Frontal cortex (tissue), 4 donors: Measurements from ENCODE around the gene MIOS. TPM values are rescaled to one million over a fixed set of nuclear protein-coding genes. Genes with fewer than 3 reads are reported as not detected.
"Not testable (repeated sequence)": the region's sequence is repeated elsewhere in the genome, so short reads cannot be mapped to it uniquely, and the experiment has no call there.

Source experiments
- DNase-seq, 2 donors: peaks; one replicate each; pipeline ENCODE4 v3.0.0; 2012; ENCODE audit warnings: low spot score in 2 of 2
- FAIRE-seq: peaks from 2 replicates; lab custom pipeline; 2012; peaks lifted over from hg19 to GRCh38; lab: Jason Lieb, UNC
- total RNA-seq: library from RNA; depleted of rRNA; stranded (reverse); fragments of >200 nt; gene quantifications from one replicate; pipeline ENCODE4 v1.2.3, GENCODE V29; 2014
- donor health status: control.
- donor health status: control.
- donor health status: control.

MIOS gene
- total RNA-seq, 1 donor from 2014 or later: 72.2 TPM

- DNase-seq (no peak), FAIRE-seq (no peak)
Observed at GRCh38 chr7:7553386-7553785, 13.3 kb upstream of the MIOS start.

DNA sequence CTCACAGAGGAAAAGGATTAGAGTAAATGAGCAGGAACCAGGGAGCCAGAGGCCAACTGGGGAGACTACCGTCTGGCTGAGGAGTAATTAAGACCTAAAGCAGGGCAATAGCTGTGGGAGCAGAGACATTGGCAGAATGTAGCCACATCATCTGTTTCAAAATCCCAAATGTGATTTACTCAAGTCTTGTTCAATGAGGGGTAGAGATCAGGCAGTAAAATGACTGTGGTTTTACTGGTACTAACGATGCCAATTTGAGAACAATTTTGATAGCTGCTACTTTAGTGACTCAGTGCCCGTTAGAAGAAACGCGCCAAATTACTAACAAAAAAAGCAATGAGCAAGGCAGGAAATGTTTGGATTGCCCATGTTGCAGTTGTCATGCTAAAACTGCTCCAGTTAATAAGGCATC is 12.7 kb upstream of the MIOS start:
- no peak for DNase-seq
- no peak for FAIRE-seq

DNA sequence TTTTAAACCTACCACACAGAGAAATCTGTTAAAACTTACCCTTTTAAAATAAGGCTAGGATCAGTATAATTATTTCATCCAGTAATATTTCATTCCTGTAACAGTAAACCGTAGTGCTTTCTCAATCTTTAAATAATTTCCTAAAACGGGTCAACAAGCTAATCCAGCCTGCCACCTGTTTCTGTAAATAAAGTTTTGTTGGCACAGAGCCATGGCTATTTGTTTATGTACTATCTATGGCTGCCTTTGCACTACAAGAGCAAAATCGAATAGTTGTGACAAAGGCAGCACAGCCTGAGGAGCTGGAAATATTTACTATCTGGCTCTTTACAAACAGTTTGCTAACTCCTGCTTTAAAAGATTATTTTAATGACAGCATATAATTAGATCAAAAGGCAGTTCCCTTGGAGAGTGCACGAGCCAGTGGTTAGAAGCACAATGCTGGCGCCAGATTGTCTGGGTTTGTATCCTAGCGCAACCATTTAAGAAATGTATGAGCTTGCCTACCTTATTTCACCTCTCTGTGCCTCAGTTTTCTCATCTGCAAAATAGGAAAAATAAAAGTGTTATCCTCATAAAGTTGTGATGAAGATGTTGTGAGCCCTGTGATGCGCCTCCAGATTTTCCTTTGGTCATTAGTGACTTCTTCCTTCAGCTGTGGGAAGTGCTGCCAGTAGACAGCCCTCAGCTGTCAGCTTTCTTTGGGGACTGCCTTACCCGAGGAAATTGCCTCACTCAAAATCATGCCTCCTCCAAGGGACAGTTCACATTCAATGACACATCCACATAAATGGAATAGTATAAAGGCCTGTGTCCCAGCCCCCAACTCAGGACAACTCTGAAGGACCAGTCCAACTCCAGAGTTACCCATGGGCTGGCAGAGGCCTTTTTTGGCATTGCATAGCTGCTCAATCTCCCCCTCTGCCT is 11.8 kb upstream of the MIOS start:
- DNase-seq (no peak), FAIRE-seq (no peak)

GRCh38 chr7:7556852-7557251 is 9.8 kb upstream of the MIOS start:
- FAIRE-seq: no peak
- no peak for DNase-seq

DNA sequence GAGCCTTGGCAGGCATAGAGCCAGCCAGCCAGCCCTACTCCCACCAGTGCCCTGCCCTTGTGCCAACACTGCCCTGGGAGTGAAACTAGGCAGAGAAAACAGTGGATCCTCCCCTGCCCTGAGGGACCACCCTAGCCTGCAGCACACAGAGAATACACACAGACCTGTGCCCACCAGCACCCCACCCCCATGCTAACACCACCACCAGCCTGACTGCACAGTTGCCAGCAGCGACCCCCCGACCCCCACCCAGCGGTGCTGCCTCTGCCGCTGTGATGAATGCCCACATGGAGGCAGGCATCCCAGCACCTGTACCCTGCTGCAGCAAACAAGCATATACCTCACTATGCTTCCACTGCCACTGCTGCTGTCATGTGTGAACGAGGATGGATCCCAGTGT is 9.4 kb upstream of the MIOS start:
- DNase-seq (no peak), FAIRE-seq (no peak)

- not testable (repeated sequence) for FAIRE-seq, DNase-seq
Observed at GRCh38 chr7:7561591-7561990, 5.1 kb upstream of the MIOS start.

DNA sequence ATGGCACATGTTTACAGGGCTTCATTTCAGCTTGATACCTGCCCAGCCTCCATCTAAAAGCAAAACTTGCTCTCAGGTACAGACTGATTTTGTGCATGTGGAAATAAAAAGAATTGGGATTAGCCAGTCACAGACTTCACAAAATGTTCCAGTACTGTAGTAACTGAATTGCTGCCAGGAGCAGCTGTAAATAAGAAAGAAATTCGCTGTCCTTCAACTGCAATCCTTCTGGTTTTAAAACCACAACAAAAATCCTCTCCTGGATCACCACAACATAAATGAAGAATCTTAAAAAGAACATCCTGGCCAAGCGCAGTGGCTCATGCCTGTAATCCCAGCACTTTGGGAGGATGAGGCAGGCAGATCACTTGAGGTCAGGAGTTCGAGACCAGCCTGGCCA is 3.9 kb upstream of the MIOS start:
- no peak for FAIRE-seq

DNA sequence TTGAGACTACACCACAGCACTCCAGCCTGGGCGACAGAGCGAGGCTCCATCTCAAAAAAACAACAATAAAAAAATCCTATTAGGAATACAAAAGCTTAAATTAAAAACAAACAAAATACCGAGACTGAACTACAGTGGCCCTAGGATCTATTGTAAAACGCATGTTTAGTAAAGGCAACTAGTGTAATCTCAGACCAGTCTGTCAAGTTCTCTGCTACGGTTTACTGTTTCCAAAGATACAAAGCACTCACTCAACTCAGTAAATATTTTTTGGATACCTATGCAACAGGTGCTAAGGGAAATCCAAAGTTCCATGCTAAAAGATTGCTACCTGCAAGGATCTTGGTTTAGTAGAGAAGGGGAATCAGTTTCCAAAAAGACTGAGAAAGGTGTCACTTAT is 3.4 kb upstream of the MIOS start:
- DNase-seq: no peak
- FAIRE-seq: no peak

More for the DNA sequence above, 3.9 kb upstream of the MIOS start:
- DNase-seq: no peak

- FAIRE-seq (no peak), DNase-seq (no peak)
Observed at GRCh38 chr7:7563813-7564212, 2.9 kb upstream of the MIOS start.

DNA sequence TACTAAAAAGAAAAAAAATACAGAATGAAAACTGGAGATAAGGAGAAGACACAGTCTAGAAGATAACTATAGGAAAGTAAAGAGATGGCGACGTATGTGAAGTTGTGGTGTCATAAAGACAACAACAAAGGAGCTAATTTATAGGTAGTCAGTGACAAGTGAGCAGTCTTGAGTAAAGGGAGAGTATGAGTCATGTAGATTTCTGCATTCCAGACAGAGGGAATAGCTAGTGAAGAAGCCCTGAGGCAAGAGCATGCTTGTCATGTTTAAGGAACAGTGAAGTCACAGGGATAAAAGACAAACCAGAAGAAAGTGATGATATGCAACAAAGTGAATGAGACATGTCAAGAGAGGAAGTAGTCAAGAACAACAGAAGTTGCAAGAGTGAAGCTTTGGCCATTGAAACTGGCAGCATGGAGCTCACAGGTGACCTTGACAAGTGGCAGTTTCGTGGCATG is 2.3 kb upstream of the MIOS start:
- FAIRE-seq: no peak
- no peak for DNase-seq

- DNase-seq: no peak
- FAIRE-seq: no peak
Observed at GRCh38 chr7:7565018-7565680, 1.5 kb upstream of the MIOS start.

GRCh38 chr7:7565746-7566650 is 686 bp upstream of the MIOS start:
- DNase-seq (peak in 1 of 2 donors; percentile 30), FAIRE-seq (no peak)

DNA sequence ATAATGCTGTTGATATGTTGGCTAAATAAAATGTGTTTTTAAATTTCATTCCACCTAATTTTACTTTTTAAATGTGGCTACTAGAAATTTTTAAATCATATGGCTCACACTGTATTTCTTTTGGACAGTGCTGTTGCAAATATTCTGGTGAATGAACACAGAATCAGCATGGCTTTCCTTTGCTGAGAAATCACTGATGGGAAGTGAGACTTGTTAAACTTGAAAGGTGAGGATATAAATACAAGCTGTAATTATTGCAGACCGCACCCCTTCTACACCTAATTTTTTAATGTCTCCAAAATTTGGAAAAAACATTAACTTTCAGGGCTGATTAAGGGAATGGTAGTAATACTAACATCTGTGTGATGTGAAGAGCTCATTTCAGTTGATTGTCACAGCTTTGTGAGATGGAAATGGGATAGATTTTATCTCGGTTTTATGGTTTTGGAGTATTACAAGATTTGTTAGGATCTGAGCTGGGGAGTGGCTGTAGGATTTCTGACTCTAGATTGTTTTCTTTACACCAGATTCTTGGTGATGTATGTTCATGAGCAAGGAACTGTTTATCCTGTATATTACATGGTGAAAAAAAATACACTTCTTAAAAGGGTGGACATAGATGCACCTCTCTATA is 1.3 kb downstream of the MIOS start:
- FAIRE-seq (no peak), DNase-seq (no peak)

DNA sequence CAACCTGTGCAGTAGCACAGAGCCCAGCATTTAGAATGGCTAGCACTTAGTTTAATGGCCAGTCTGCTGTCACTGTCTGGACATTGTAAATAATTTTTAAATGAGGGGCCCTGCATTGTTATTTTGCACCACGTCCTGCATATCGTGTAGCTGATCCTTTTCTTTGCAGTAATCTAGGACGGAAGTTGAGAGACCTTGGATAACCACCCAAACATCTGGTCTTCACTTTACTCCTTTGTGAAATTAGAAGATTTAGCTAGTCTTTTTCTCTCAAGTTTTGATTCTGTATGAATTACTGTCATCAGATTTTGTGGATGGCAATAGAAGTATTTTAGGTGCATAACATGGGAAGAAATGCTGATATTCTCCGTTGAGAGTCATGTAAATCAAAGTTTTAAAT is 1.9 kb downstream of the MIOS start:
- DNase-seq: no peak
- no peak for FAIRE-seq

DNA sequence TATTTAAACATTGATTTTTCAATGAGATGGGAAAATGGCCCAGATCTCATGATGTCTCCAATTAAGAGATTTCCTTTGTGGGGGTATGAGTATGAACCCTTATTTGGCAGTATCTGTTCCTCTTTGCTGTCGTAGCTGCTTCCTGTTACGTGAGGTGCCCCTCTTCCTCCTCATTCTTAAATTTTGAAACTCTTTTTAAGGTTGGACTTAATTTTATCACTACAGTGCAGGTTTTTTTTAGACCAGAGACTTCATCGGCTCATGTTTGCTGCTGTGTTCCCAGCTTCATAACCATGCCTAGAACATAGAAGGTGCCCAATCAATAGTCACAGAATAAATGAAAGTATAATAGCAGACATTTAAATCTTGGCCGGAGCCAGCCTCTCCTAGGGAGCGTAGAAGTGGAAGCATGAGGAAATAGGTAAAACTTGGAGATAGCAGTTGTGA is 2.4 kb downstream of the MIOS start:
- no peak for FAIRE-seq

DNA sequence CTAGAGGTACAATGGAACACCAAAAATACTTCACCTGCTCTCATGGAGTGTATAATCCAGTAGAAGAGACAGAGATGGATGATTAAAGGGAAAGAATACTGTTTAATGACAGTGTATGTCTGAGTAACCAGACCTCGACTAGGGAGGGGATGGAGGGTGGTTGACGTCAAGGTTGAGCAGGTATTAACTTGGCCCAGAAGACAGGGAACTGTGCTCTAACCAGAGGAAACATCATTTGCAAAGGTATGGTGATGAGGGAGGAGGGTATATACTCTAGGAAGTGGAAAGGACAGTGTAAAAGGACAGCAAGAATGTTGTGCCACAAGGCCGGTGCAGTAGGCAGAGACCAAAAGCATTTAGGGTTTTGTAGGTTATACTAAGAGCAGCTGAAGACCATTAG is 2.9 kb downstream of the MIOS start:
- DNase-seq (no peak), FAIRE-seq (no peak)

More for the DNA sequence above, 2.4 kb downstream of the MIOS start:
- DNase-seq: no peak

GRCh38 chr7:7570584-7570983 is 3.9 kb downstream of the MIOS start:
- FAIRE-seq (no peak), DNase-seq (no peak)

DNA sequence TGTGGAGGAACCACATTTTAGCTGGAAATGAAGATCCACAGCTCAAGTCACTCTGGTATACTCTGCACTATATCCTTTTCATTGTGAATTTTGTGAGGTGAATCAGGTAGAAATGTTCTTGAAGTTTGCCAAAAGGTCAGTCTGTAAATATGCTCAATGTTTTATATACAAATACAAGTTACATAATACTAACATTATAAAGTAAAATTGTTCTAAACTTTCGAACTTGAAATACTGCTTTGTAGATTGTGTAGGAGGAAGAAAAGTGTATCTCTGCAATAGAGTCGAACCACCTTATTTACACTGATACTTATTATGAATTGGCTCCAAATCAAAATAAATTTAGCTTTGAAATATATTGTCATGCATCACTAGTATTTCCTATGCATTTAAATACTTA is 7.0 kb downstream of the MIOS start:
- DNase-seq: no peak
- no peak for FAIRE-seq

DNA sequence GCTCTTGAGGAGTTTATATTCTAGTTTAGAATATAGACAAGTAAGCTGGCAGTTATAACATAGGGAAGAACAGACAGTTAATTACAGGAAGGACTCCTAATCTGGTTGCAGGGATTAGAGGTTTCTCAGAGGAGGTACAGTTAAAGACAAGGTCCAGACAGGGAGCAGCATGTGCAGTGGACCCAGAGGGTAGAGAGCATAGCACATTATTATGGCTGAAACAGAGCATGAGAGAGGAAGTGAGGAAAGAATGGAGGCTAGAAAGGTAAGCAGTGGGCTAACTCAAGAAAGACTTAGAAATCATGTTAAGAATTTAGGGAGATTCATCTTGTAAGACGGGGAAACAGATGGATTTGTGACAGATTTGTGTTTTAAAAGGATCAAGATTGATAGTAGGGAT is 9.7 kb downstream of the MIOS start:
- FAIRE-seq: no peak
- DNase-seq: no peak

GRCh38 chr7:7577888-7578287 is 11.2 kb downstream of the MIOS start:
- FAIRE-seq: no peak
- DNase-seq: no peak
